Neural cell (in vitro differentiated cells): Measurements from ENCODE around the gene MPL. TPM values are rescaled to one million over a fixed set of nuclear protein-coding genes. Genes with fewer than 3 reads are reported as not detected.

Experiments
- H2AFZ ChIP-seq: fragments of 200-600, 300-800 bp; sonication (generic), shearing (Covaris generic); 2 replicates; pipeline ENCODE4 v1.6.0; 2014; ENCODE audit warnings: low read depth, mild to moderate bottlenecking, antibody characterized with exemption, low read length, moderate library complexity
- H3F3A ChIP-seq: fragments of 200-600 bp; shearing (Covaris generic); 2 replicates; pipeline ENCODE4 v1.6.1; 2016; ENCODE audit warnings: mild to moderate bottlenecking, moderate library complexity, mixed read lengths, antibody characterized with exemption, low read length; ENCODE audit not compliant: insufficient read depth, poor library complexity, severe bottlenecking
- H3K27ac ChIP-seq: fragments of 200-600, 300-800 bp; sonication (generic), shearing (Covaris generic); 2 replicates; pipeline ENCODE4 v1.5.1; 2014; ENCODE audit warnings: mild to moderate bottlenecking, low read length, moderate library complexity
- H3K27me3 ChIP-seq: fragments of 300-800, 200-600 bp; sonication (generic), shearing (Covaris generic); 2 replicates; pipeline ENCODE4 v1.6.0; 2014; ENCODE audit warnings: mild to moderate bottlenecking, low read depth, low read length, moderate library complexity; ENCODE audit not compliant: insufficient read depth
- H3K36me3 ChIP-seq: fragments of 300-800, 200-600 bp; sonication (generic), shearing (Covaris generic); 2 replicates; pipeline ENCODE4 v1.5.1; 2014; ENCODE audit warnings: mild to moderate bottlenecking, antibody characterized with exemption, low read length, moderate library complexity; ENCODE audit not compliant: insufficient read depth
- H3K4me2 ChIP-seq: fragments of 300-800, 200-600 bp; sonication (generic), shearing (Covaris generic); 2 replicates; pipeline ENCODE4 v1.6.0; 2014; ENCODE audit warnings: mild to moderate bottlenecking, low read length
- H3K4me3 ChIP-seq: fragments of 300-800, 200-600 bp; sonication (generic), shearing (Covaris generic); 2 replicates; pipeline ENCODE4 v1.5.1; 2014; ENCODE audit warnings: mild to moderate bottlenecking, low read length, moderate library complexity
- H3K79me2 ChIP-seq: fragments of 200-600 bp; shearing (Covaris generic); replicated peaks from 2 replicates; pipeline ENCODE4 v1.6.0; 2014; ENCODE audit warnings: mild to moderate bottlenecking, low read length, moderate library complexity; ENCODE audit not compliant: insufficient read depth
- H3K9ac ChIP-seq: fragments of 300-800, 200-600 bp; sonication (generic), shearing (Covaris generic); 2 replicates; pipeline ENCODE4 v1.6.1; 2016; ENCODE audit warnings: mild to moderate bottlenecking, low read length, mixed read lengths
- H3K9me2 ChIP-seq: fragments of 200-600 bp; shearing (Covaris generic); 2 replicates; pipeline ENCODE4 v1.6.1; 2016; ENCODE audit warnings: mild to moderate bottlenecking, low read length, mixed read lengths; ENCODE audit not compliant: insufficient read depth
- H3K9me3 ChIP-seq: fragments of 200-600, 300-800 bp; sonication (generic), shearing (Covaris generic); 2 replicates; pipeline ENCODE4 v1.6.1; 2016; ENCODE audit warnings: mild to moderate bottlenecking, mixed run types, low read length, moderate library complexity, mixed read lengths
- H4K20me1 ChIP-seq: fragments of 200-600 bp; shearing (Covaris generic); 2 replicates; pipeline ENCODE4 v1.6.1; 2016; ENCODE audit warnings: mild to moderate bottlenecking, mixed run types; ENCODE audit not compliant: insufficient read depth
- EP300 ChIP-seq: fragments of 450-650 bp; conservative IDR thresholded peaks from 2 replicates; pipeline ENCODE4 v1.6.1; 2014; ENCODE audit warnings: antibody characterized with exemption, mild to moderate bottlenecking, moderate library complexity; ENCODE audit not compliant: poor library complexity, severe bottlenecking
- EZH2 ChIP-seq: fragments of 200-600, 300-800 bp; shearing (Covaris generic), sonication (generic); IDR thresholded peaks from 2 replicates; pipeline ENCODE4 v1.6.1; 2014; ENCODE audit warnings: antibody characterized with exemption, low read length, borderline replicate concordance, mild to moderate bottlenecking; ENCODE audit not compliant: insufficient read depth, poor library complexity, severe bottlenecking
- MXI1 ChIP-seq: fragments of 450-650 bp; conservative IDR thresholded peaks from 2 replicates; pipeline ENCODE4 v1.6.1; 2014; ENCODE audit warnings: antibody characterized with exemption, mild to moderate bottlenecking; ENCODE audit not compliant: poor library complexity, severe bottlenecking
- POLR2AphosphoS5 ChIP-seq: IDR thresholded peaks from 2 replicates; pipeline ENCODE4 v1.6.1; 2012
- RAD21 ChIP-seq: fragments of 450-650 bp; conservative IDR thresholded peaks from 2 replicates; pipeline ENCODE4 v1.6.1; 2014; ENCODE audit warnings: antibody characterized with exemption, mild to moderate bottlenecking, moderate library complexity
- SMC3 ChIP-seq: fragments of 450-650 bp; conservative IDR thresholded peaks from 2 replicates; pipeline ENCODE4 v1.6.1; 2014; ENCODE audit warnings: antibody characterized with exemption, mild to moderate bottlenecking, moderate library complexity; ENCODE audit not compliant: poor library complexity
- TAF1 ChIP-seq: IDR thresholded peaks from 2 replicates; pipeline ENCODE4 v1.6.1; 2012; ENCODE audit warnings: low read depth
- polyA plus RNA-seq: library from polyadenylated mRNA; depleted of rRNA; stranded (reverse); fragments of >200 nt; gene quantifications from 2 replicates; pipeline ENCODE4 v1.2.3, GENCODE V29; 2014
- TF ChIP-seq, protein P1 (sequence below): IDR thresholded peaks from 2 replicates; pipeline ENCODE4 v1.6.1; 2012; ENCODE audit warnings: borderline replicate concordance
- TF ChIP-seq, protein P2 (sequence below): fragments of 450-650 bp; IDR thresholded peaks from 2 replicates; pipeline ENCODE4 v1.5.1; 2014; ENCODE audit warnings: antibody characterized with exemption, mild to moderate bottlenecking, moderate library complexity; ENCODE audit not compliant: poor library complexity, severe bottlenecking

Gene MPL
- polyA plus RNA-seq, 1 donor from 2014 or later, result not detected

DNA sequence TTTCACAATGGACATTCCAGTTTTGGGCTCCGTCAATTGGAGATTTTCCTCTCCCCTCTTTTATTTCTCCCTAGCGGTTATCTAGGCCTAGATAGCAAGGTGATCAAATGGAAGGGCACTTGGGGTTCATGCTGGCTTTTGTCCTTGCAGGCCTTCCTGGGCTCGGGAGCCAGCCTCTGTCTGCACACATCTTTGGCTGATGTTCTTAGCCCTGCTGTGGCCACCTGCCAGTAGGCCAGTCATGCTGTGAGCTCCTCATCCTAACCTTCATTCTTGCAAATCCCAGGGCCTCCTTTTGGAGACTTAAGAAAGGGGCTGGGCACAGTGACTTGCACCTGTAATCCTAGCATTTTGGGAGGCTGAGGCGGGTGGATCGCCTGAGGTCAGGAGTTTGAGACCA, 23.4 kb upstream of the MPL start:
- no peaks in the 10 kb centered on the region for H3K27me3 ChIP-seq
- TF ChIP-seq EP300, result no peak
- TF ChIP-seq SMC3, result no peak
- no peak for TF ChIP-seq EZH2
- TF ChIP-seq TAF1, result no peak
- TF ChIP-seq, protein P1, sequence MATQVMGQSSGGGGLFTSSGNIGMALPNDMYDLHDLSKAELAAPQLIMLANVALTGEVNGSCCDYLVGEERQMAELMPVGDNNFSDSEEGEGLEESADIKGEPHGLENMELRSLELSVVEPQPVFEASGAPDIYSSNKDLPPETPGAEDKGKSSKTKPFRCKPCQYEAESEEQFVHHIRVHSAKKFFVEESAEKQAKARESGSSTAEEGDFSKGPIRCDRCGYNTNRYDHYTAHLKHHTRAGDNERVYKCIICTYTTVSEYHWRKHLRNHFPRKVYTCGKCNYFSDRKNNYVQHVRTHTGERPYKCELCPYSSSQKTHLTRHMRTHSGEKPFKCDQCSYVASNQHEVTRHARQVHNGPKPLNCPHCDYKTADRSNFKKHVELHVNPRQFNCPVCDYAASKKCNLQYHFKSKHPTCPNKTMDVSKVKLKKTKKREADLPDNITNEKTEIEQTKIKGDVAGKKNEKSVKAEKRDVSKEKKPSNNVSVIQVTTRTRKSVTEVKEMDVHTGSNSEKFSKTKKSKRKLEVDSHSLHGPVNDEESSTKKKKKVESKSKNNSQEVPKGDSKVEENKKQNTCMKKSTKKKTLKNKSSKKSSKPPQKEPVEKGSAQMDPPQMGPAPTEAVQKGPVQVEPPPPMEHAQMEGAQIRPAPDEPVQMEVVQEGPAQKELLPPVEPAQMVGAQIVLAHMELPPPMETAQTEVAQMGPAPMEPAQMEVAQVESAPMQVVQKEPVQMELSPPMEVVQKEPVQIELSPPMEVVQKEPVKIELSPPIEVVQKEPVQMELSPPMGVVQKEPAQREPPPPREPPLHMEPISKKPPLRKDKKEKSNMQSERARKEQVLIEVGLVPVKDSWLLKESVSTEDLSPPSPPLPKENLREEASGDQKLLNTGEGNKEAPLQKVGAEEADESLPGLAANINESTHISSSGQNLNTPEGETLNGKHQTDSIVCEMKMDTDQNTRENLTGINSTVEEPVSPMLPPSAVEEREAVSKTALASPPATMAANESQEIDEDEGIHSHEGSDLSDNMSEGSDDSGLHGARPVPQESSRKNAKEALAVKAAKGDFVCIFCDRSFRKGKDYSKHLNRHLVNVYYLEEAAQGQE, result no peak
- TF ChIP-seq, protein P2, sequence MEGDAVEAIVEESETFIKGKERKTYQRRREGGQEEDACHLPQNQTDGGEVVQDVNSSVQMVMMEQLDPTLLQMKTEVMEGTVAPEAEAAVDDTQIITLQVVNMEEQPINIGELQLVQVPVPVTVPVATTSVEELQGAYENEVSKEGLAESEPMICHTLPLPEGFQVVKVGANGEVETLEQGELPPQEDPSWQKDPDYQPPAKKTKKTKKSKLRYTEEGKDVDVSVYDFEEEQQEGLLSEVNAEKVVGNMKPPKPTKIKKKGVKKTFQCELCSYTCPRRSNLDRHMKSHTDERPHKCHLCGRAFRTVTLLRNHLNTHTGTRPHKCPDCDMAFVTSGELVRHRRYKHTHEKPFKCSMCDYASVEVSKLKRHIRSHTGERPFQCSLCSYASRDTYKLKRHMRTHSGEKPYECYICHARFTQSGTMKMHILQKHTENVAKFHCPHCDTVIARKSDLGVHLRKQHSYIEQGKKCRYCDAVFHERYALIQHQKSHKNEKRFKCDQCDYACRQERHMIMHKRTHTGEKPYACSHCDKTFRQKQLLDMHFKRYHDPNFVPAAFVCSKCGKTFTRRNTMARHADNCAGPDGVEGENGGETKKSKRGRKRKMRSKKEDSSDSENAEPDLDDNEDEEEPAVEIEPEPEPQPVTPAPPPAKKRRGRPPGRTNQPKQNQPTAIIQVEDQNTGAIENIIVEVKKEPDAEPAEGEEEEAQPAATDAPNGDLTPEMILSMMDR, result no peak
- TF ChIP-seq RAD21, result no peak
- no peak for TF ChIP-seq POLR2AphosphoS5
- no peak for TF ChIP-seq MXI1
- H3K9ac ChIP-seq, result no peak overlapping the region
- H2AFZ ChIP-seq, result no peak overlapping the region
- no peaks in the 10 kb centered on the region for H3K79me2 ChIP-seq
- no peaks in the 10 kb centered on the region for H3K9me3 ChIP-seq
- no peak overlapping the region for H3K4me2 ChIP-seq
- no peaks in the 10 kb centered on the region for H3K36me3 ChIP-seq
- H3K27ac ChIP-seq, result no peak overlapping the region
- H3K4me3 ChIP-seq, result no peak overlapping the region
- H3K9me2 ChIP-seq, result no peaks in the 10 kb centered on the region
- H3F3A ChIP-seq, result no peaks in the 10 kb centered on the region
- no peaks in the 10 kb centered on the region for H4K20me1 ChIP-seq

DNA sequence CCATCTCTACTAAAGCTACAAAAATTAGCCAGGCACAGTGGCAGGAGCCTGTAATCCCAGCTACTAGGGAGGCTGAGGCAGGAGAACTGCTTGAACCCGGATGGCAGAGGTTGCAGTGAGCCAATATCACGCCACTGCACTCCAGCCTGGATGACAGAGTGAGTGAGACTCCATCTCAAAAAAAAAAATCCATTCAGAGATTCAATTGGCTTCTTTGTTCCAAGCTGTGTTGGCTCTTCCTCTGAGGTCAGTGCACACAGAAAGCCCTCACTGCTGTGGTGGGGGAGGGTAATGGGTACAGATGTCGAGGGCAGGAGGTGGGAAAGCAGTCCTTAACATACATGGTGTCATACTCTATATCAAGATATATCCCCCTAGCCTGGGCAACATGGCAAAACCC, 22.1 kb upstream of the MPL start:
- Histone ChIP-seq H2AFZ (no peak overlapping the region), H3K27me3 (no peaks in the 10 kb centered on the region), H3K36me3 (no peaks in the 10 kb centered on the region), H3K4me2 (no peak overlapping the region), H4K20me1 (no peaks in the 10 kb centered on the region), H3K79me2 (no peaks in the 10 kb centered on the region), H3K9me2 (no peaks in the 10 kb centered on the region), H3K4me3 (no peak overlapping the region), H3K9ac (no peak overlapping the region), H3F3A (no peaks in the 10 kb centered on the region), H3K9me3 (no peaks in the 10 kb centered on the region), H3K27ac (no peak overlapping the region)
- no peak for TF ChIP-seq MXI1
- no peak for TF ChIP-seq SMC3
- TF ChIP-seq RAD21, result no peak
- no peak for TF ChIP-seq EZH2
- TF ChIP-seq, protein P1, result no peak
- TF ChIP-seq, protein P2, result no peak
- TF ChIP-seq EP300, result no peak
- TF ChIP-seq POLR2AphosphoS5, result no peak
- TF ChIP-seq TAF1, result no peak
